ENCODE data around the gene RICTOR.

RICTOR gene

DNA sequence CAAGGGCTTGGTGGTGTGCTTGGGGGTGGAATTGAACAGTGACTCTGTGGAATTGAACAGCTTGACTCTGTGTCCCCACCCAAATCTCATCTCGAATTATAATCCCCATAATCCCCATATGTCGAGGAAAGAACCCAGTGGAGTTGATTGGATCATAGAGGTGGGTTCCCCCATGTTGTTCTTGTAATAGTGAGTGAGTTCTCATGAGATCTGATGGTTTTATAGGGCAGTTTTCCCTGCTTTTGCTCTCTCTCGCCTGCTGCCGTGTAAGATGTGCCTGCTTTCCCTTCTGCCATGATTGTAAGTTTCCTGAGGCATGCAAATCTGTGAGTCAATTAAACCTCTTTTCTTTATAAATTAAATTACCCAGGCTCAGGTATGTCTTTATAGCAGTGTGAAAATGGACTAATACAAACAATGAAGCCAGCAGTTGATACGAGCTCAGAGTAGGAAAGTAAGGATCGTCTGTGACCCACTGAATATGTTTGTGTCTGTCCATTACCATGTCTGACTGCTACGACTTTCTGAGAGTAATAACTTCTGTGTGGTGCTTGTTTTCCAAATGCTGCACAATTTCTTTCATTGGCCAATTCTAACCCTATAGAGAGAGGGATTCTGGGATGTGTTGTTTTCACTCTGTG, 17.9 kb upstream of the RICTOR start:
- no peaks in the 10 kb centered on the region for H3K27me3 ChIP-seq (ENCODE audit: control insufficient read depth, insufficient read depth, low read length)
- H3K36me3 ChIP-seq (ENCODE audit: insufficient read depth, low read length), result no peaks in the 10 kb centered on the region
- no peaks in the 10 kb centered on the region for H3K9me3 ChIP-seq (replicated peaks; ENCODE audit: low read length)
- H3K4me1 ChIP-seq (ENCODE audit: control insufficient read depth, insufficient read depth, low read length), result peaks cover 17% of the 10 kb centered on the region
- H3K4me3 ChIP-seq (ENCODE audit: low read length), result no peak overlapping the region
- no peak overlapping the region for H3K9ac ChIP-seq (ENCODE audit: low read depth, low read length)
- peak overlapping the region; percentile 27 for H3K4me2 ChIP-seq (ENCODE audit: low read length)

- Histone ChIP-seq H3K9ac (ENCODE audit: low read depth, low read length) (no peak overlapping the region), H3K27me3 (ENCODE audit: control insufficient read depth, insufficient read depth, low read length) (no peaks in the 10 kb centered on the region), H3K4me1 (ENCODE audit: control insufficient read depth, insufficient read depth, low read length) (no peaks in the 10 kb centered on the region), H3K36me3 (ENCODE audit: insufficient read depth, low read length) (no peaks in the 10 kb centered on the region), H3K9me3 (replicated peaks; ENCODE audit: low read length) (no peaks in the 10 kb centered on the region), H3K4me3 (ENCODE audit: low read length) (no peak overlapping the region), H3K4me2 (ENCODE audit: low read length) (no peak overlapping the region)
These were observed 9.8 kb upstream of the RICTOR start for GRCh38 chr5:39083968-39084367.

- no peak overlapping the region for H3K4me3 ChIP-seq (ENCODE audit: low read length)
- H3K36me3 ChIP-seq (ENCODE audit: insufficient read depth, low read length), result no peaks in the 10 kb centered on the region
These were observed 8.8 kb upstream of the RICTOR start for GRCh38 chr5:39082995-39083394.

DNA sequence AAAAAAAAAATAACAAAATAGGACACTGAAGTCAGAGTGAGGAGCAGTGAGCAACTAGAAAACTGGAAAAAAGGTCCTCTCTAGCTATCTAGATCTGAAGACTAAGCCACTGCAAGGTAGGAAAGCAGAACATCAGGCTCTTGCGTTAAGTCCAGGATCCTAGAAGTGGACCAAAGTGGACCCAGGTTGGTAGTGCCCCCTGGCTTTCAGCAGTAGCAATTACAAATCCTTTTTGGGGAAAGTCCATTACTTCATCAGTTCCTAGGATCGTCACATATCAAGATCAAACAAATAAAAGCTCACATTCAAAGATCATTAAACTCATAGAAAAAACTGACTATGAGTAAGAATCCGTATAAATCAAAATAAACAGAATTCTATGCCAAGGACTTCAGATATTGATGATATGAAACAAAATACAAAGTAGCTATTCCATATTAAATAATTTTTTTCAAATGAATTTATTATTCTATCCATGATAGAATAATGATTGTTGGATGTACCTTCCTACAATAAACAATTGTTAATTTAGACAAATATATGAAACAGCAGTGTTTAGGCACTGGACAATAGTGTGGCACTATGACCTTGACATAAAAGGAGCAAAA, 6.5 kb upstream of the RICTOR start:
- Histone ChIP-seq H3K36me3 (ENCODE audit: insufficient read depth, low read length) (no peaks in the 10 kb centered on the region), H3K27me3 (ENCODE audit: control insufficient read depth, insufficient read depth, low read length) (no peaks in the 10 kb centered on the region), H3K9me3 (replicated peaks; ENCODE audit: low read length) (no peaks in the 10 kb centered on the region), H3K4me3 (ENCODE audit: low read length) (no peak overlapping the region), H3K9ac (ENCODE audit: low read depth, low read length) (no peak overlapping the region), H3K4me2 (ENCODE audit: low read length) (no peak overlapping the region), H3K4me1 (ENCODE audit: control insufficient read depth, insufficient read depth, low read length) (peaks cover 18% of the 10 kb centered on the region)

More at GRCh38 chr5:39082995-39083394, 8.8 kb upstream of the RICTOR start:
- Histone ChIP-seq H3K27me3 (ENCODE audit: control insufficient read depth, insufficient read depth, low read length) (no peaks in the 10 kb centered on the region), H3K4me2 (ENCODE audit: low read length) (no peak overlapping the region), H3K9me3 (replicated peaks; ENCODE audit: low read length) (no peaks in the 10 kb centered on the region), H3K4me1 (ENCODE audit: control insufficient read depth, insufficient read depth, low read length) (no peaks in the 10 kb centered on the region), H3K9ac (ENCODE audit: low read depth, low read length) (no peak overlapping the region)

DNA sequence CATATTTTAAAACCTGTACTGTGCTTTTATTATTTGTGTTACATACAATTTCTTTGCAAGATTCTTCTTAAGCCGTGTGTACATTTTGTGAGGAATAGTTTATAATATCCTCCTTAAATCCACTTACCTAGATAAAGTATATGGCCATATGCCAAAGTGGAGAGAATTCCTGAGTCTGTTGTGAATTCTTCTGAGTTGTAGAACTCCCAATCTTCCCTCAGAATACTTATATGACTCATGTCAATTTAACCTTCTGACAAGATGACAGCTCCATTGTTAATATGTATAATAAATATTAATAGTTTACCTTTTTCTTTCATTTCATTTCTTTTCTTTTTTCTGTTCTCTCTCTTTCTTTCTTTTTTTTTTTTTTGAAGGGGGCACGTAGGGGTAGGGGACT, 6.0 kb upstream of the RICTOR start:
- Histone ChIP-seq H3K27me3 (ENCODE audit: control insufficient read depth, insufficient read depth, low read length) (no peaks in the 10 kb centered on the region), H3K4me2 (ENCODE audit: low read length) (no peak overlapping the region), H3K4me1 (ENCODE audit: control insufficient read depth, insufficient read depth, low read length) (peaks cover 22% of the 10 kb centered on the region), H3K4me3 (ENCODE audit: low read length) (no peak overlapping the region), H3K9ac (ENCODE audit: low read depth, low read length) (no peak overlapping the region), H3K36me3 (ENCODE audit: insufficient read depth, low read length) (no peaks in the 10 kb centered on the region), H3K9me3 (replicated peaks; ENCODE audit: low read length) (no peaks in the 10 kb centered on the region)

DNA sequence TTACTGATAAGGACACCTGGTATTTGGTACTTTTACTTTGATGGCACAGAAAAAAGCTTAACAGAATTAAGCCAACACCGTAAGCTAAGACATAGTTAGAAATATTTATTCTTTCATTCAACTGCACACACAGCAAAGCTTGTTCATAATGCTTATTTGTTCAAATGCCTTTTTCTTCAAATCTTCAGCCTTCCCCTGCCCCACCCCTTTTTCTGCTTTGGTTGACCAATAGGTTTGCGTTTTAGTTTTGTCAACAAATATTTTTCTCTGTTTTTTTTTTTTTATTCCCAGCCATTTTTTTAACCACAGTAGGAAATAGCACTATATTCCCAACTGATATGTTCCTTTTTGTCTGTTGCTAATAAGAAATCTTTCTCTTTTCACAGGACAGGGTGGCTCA, 4.9 kb upstream of the RICTOR start:
- Histone ChIP-seq H3K4me3 (ENCODE audit: low read length) (no peak overlapping the region), H3K4me1 (ENCODE audit: control insufficient read depth, insufficient read depth, low read length) (peaks cover 22% of the 10 kb centered on the region), H3K9ac (ENCODE audit: low read depth, low read length) (no peak overlapping the region), H3K4me2 (ENCODE audit: low read length) (no peak overlapping the region), H3K27me3 (ENCODE audit: control insufficient read depth, insufficient read depth, low read length) (no peaks in the 10 kb centered on the region), H3K36me3 (ENCODE audit: insufficient read depth, low read length) (no peaks in the 10 kb centered on the region), H3K9me3 (replicated peaks; ENCODE audit: low read length) (no peaks in the 10 kb centered on the region)

DNA sequence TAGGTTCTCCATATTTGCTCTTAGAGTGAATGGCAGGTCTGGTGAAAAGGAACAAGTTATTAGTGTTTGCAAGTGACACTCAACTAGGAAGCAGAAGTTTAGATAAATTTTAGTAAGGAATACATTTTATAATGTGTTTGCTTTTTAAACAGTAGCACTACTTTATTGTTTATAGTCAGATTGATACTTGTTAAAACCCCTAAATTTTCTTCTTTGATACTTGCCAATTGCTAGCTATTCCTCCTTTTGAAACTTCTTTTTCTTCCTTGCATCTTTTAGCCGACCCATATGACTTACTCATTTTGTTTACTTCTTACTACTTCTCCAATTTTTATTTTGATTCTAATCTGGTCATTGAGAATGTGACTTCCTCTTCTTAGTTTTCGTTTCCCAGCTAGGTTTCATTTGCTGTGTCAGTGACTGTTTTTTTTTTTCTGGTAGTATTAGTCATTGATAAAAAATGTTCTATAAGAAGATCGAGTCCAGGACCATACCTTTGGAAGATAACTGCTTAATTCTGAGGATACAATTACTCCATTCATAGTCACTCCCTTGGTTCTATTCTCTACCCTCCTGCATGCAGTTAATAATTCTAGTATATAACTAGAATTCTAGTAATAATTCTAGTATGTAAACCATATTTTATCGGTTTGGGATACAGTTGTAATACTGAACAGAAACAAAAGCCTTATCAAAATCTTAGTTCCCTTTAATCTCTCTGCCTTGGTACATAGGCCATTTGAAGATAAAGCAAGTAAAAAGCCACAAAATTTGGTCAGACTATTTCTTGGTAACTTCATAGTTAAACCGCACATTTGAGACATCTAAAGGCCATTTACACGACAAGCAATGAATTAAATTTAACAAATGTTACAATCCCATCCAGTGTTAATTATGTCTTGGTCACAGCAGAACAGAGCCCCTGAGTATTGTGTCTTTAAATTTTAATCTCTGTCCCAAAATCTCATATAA, 2.8 kb upstream of the RICTOR start:
- Histone ChIP-seq H3K27me3 (ENCODE audit: control insufficient read depth, insufficient read depth, low read length) (no peaks in the 10 kb centered on the region), H3K9me3 (replicated peaks; ENCODE audit: low read length) (no peaks in the 10 kb centered on the region), H3K4me3 (ENCODE audit: low read length) (peak overlapping the region; percentile 32), H3K36me3 (ENCODE audit: insufficient read depth, low read length) (no peaks in the 10 kb centered on the region), H3K9ac (ENCODE audit: low read depth, low read length) (no peak overlapping the region), H3K4me2 (ENCODE audit: low read length) (peak overlapping the region; percentile 66), H3K4me1 (ENCODE audit: control insufficient read depth, insufficient read depth, low read length) (peaks cover 34% of the 10 kb centered on the region)

- no peaks in the 10 kb centered on the region for H3K27me3 ChIP-seq (ENCODE audit: control insufficient read depth, insufficient read depth, low read length)
These were observed 2.0 kb upstream of the RICTOR start for GRCh38 chr5:39076101-39076756.

DNA sequence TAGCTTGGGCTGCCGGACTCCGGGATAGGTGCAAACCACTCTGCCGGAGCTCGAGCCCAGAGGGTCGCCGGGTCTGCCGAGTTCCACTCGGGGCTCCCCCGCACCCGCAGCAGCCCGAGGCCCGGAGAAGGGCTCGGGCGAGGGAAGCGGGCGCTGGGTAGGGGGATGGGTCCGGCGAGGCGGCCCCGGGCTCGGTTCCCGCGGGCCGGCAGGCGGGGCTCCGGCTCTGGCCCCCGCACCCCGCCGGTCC, 507 bp downstream of the RICTOR start:
- Histone ChIP-seq H3K9me3 (replicated peaks; ENCODE audit: low read length) (no peaks in the 10 kb centered on the region), H3K4me2 (ENCODE audit: low read length) (peak overlapping the region; percentile 99), H3K36me3 (ENCODE audit: insufficient read depth, low read length) (peaks cover 5% of the 10 kb centered on the region), H3K9ac (ENCODE audit: low read depth, low read length) (peak overlapping the region; percentile 99), H3K4me1 (ENCODE audit: control insufficient read depth, insufficient read depth, low read length) (peaks cover 39% of the 10 kb centered on the region), H3K4me3 (ENCODE audit: low read length) (peak overlapping the region; percentile 100), H3K27me3 (ENCODE audit: control insufficient read depth, insufficient read depth, low read length) (no peaks in the 10 kb centered on the region)

More at GRCh38 chr5:39076101-39076756, 2.0 kb upstream of the RICTOR start:
- Histone ChIP-seq H3K9me3 (replicated peaks; ENCODE audit: low read length) (no peaks in the 10 kb centered on the region), H3K4me3 (ENCODE audit: low read length) (peak overlapping the region; percentile 32), H3K36me3 (ENCODE audit: insufficient read depth, low read length) (no peaks in the 10 kb centered on the region), H3K4me2 (ENCODE audit: low read length) (peak overlapping the region; percentile 66), H3K4me1 (ENCODE audit: control insufficient read depth, insufficient read depth, low read length) (peaks cover 39% of the 10 kb centered on the region), H3K9ac (ENCODE audit: low read depth, low read length) (no peak overlapping the region)

GRCh38 chr5:39072925-39073766, 1.1 kb downstream of the RICTOR start:
- H3K9ac ChIP-seq (ENCODE audit: low read depth, low read length), result peak overlapping the region; percentile 99
- H3K27me3 ChIP-seq (ENCODE audit: control insufficient read depth, insufficient read depth, low read length), result no peaks in the 10 kb centered on the region
- no peaks in the 10 kb centered on the region for H3K9me3 ChIP-seq (replicated peaks; ENCODE audit: low read length)
- H3K4me1 ChIP-seq (ENCODE audit: control insufficient read depth, insufficient read depth, low read length), result peaks cover 39% of the 10 kb centered on the region
- peak overlapping the region; percentile 100 for H3K4me3 ChIP-seq (ENCODE audit: low read length)
- peaks cover 5% of the 10 kb centered on the region for H3K36me3 ChIP-seq (ENCODE audit: insufficient read depth, low read length)
- H3K4me2 ChIP-seq (ENCODE audit: low read length), result peak overlapping the region; percentile 99
